HepG2 (cell line): ENCODE data around the gene PHACTR3. TPM values are rescaled to one million over a fixed set of nuclear protein-coding genes. Genes with fewer than 3 reads are reported as not detected.
A peak's percentile ranks its signal among the peaks of the same experiment; 100 is the strongest.

Experiments used
- ATAC-seq: fragments of 200-7000 bp; cut with Tn5 transposase; 3 replicates; pipeline ENCODE4 v1.9.1; 2020; ENCODE audit warnings: mild to moderate bottlenecking, moderate library complexity
- BruUV-seq: library from RNA; stranded (reverse); fragments of 400-500 nt; replicated peaks from 2 replicates; lab custom pipeline; 2021; lab: Mats Ljungman, UMichigan
- CTCF ChIA-PET: fragments of 300-600 bp; formaldehyde crosslinking; extraction: SDS; loops from one replicate; lab custom pipeline; 2021; ENCODE audit warnings: low total read pairs, inconsistent platforms, low intra/inter-chr PET ratio; lab: Yijun Ruan, JAX
- POLR2A ChIA-PET: fragments of 350-600 bp; sonication (Branson Sonifier 250); formaldehyde crosslinking; loops from one replicate; lab custom pipeline; 2020; ENCODE audit warnings: antibody characterized with exemption, inconsistent platforms; lab: Yijun Ruan, JAX
- DNase-seq: peaks from one replicate; pipeline ENCODE4 v3.0.0-alpha.2; 2015; ENCODE audit warnings: low spot score
- FAIRE-seq: peaks from 3 replicates; lab custom pipeline; 2011; peaks lifted over from hg19 to GRCh38; lab: Jason Lieb, UNC
- H2AFZ ChIP-seq: one replicate; pipeline ENCODE4 v1.6.1; 2011; ENCODE audit warnings: low read length, inconsistent platforms
- H3K27ac ChIP-seq: fragments of 300-600 bp; 3 replicates; pipeline ENCODE4 v1.8.0; 2011; ENCODE audit warnings: mixed run types, mild to moderate bottlenecking, mixed read lengths, low read length, inconsistent platforms; ENCODE audit not compliant: insufficient read depth; ENCODE audit errors: extremely low read length
- H3K27me3 ChIP-seq, 2 experiments: fragments of 200-600 bp in 1 of 2; 2 replicates in 1 of 2; 3 replicates in 1 of 2; pipeline versions ENCODE4 v1.6.0 to v1.8.0; 2011; ENCODE audit warnings: low read length in 2 of 2, mild to moderate bottlenecking in 2 of 2, moderate library complexity in 2 of 2, inconsistent platforms in 1 of 2; ENCODE audit not compliant: insufficient read depth in 2 of 2, control insufficient read depth in 1 of 2
- H3K36me3 ChIP-seq, 2 experiments: fragments of 200-600 bp in 1 of 2; replicated peaks in 1 of 2; 2 replicates in 1 of 2; 3 replicates in 1 of 2; pipeline versions ENCODE4 v1.5.1 to v1.8.0; 2011; ENCODE audit warnings: low read length in 2 of 2, inconsistent platforms in 1 of 2; ENCODE audit not compliant: insufficient read depth in 2 of 2, control insufficient read depth in 1 of 2
- H3K4me1 ChIP-seq: 2 replicates; pipeline ENCODE4 v1.5.1; 2012; ENCODE audit warnings: low read length, inconsistent platforms; ENCODE audit not compliant: insufficient read depth
- H3K4me2 ChIP-seq: 2 replicates; pipeline ENCODE4 v1.6.0; 2011; ENCODE audit warnings: low read depth, low read length, inconsistent platforms
- H3K4me3 ChIP-seq, 3 experiments: fragments of 200-600 bp in 1 of 3; sonication (generic), shearing (Covaris generic) in 1 of 3; replicated peaks in 1 of 3; 2 replicates each; pipeline ENCODE4 v1.5.1; 2011 to 2016; ENCODE audit warnings: low read length in 3 of 3, inconsistent platforms in 2 of 3, low read depth in 2 of 3, mild to moderate bottlenecking in 2 of 3, control low read depth in 1 of 3, mixed read lengths in 1 of 3; ENCODE audit not compliant: insufficient read depth in 1 of 3
- H3K79me2 ChIP-seq: one replicate; pipeline ENCODE4 v1.6.1; 2011; ENCODE audit warnings: low read length, inconsistent platforms; ENCODE audit not compliant: insufficient read depth
- H3K9ac ChIP-seq: 2 replicates; pipeline ENCODE4 v1.6.0; 2011; ENCODE audit warnings: mild to moderate bottlenecking, low read depth, low read length, inconsistent platforms; ENCODE audit not compliant: insufficient read depth
- H3K9me3 ChIP-seq: 2 replicates; pipeline ENCODE4 v1.5.1; 2012; ENCODE audit warnings: mild to moderate bottlenecking, low read length
- H4K20me1 ChIP-seq: 2 replicates; pipeline ENCODE4 v1.6.0; 2011; ENCODE audit warnings: inconsistent platforms, mild to moderate bottlenecking, low read length, moderate library complexity; ENCODE audit not compliant: insufficient read depth
- AKAP8 ChIP-seq: sonication (generic); formaldehyde crosslinking; IDR thresholded peaks from 2 replicates; pipeline ENCODE4 v1.5.1; 2020; ENCODE audit warnings: mild to moderate bottlenecking, missing genetic modification reagents
- ASH2L ChIP-seq: fragments of 300-600, 200-600 bp; sonication (generic); IDR thresholded peaks from 2 replicates; pipeline ENCODE4 v1.7.0; 2017; ENCODE audit warnings: low read depth, mild to moderate bottlenecking, moderate library complexity, mixed read lengths, low read length; ENCODE audit not compliant: insufficient read length
- ATF2 ChIP-seq: sonication (generic); formaldehyde crosslinking; IDR thresholded peaks from 2 replicates; pipeline ENCODE4 v1.4.0; 2020; ENCODE audit warnings: missing genetic modification reagents
- ATF7 ChIP-seq, 2 experiments: fragments of 450-650 bp in 1 of 2; sonication (generic) in 1 of 2; formaldehyde crosslinking in 1 of 2; IDR thresholded peaks; 2 replicates each; pipeline versions ENCODE4 v1.4.0 to v1.6.1; 2016 to 2020; ENCODE audit warnings: antibody characterized with exemption in 1 of 2, mild to moderate bottlenecking in 1 of 2, missing genetic modification reagents in 1 of 2
- CEBPB ChIP-seq: IDR thresholded peaks from 2 replicates; pipeline ENCODE4 v1.6.1; 2011; ENCODE audit warnings: low read depth, low read length, improper control_type of control experiment, borderline replicate concordance
- HMGA1 ChIP-seq: sonication (generic); formaldehyde crosslinking; conservative IDR thresholded peaks from 2 replicates; pipeline ENCODE4 v1.4.0; 2020; ENCODE audit warnings: missing genetic modification reagents
- MAFK ChIP-seq, 2 experiments: IDR thresholded peaks in 1 of 2; conservative IDR thresholded peaks in 1 of 2; 2 replicates each; pipeline ENCODE4 v1.6.1; 2011; ENCODE audit warnings: improper control_type of control experiment in 2 of 2, low read length in 2 of 2
- MBNL3 ChIP-seq: fragments of 250-450 bp; sonication (Bioruptor Pico); conservative IDR thresholded peaks from 2 replicates; pipeline ENCODE4 v1.8.0; 2022; ENCODE audit warnings: mild to moderate bottlenecking, inconsistent platforms
- MXD4 ChIP-seq: IDR thresholded peaks from 2 replicates; pipeline ENCODE4 v1.6.1; 2016; ENCODE audit warnings: mild to moderate bottlenecking, missing biosample characterization, missing genetic modification reagents
- NFE2 ChIP-seq: sonication (generic); formaldehyde crosslinking; IDR thresholded peaks from 2 replicates; pipeline ENCODE4 v1.4.0; 2020; ENCODE audit warnings: missing genetic modification reagents
- NFRKB ChIP-seq: fragments of 450-650 bp; IDR thresholded peaks from 2 replicates; pipeline ENCODE4 v1.6.1; 2017
- SOX6 ChIP-seq, 2 experiments: fragments of 450-650 bp in 1 of 2; sonication (generic) in 1 of 2; formaldehyde crosslinking in 1 of 2; IDR thresholded peaks; 2 replicates each; pipeline versions ENCODE4 v1.4.0 to v1.6.1; 2017 to 2020; ENCODE audit warnings: antibody characterized with exemption in 1 of 2, mild to moderate bottlenecking in 1 of 2, missing genetic modification reagents in 1 of 2
- U2AF2 ChIP-seq: fragments of 200-400 bp; formaldehyde crosslinking; IDR thresholded peaks from 2 replicates; pipeline ENCODE4 v1.6.1; 2017; ENCODE audit warnings: low read depth, mild to moderate bottlenecking, low read length
- ZBTB34 ChIP-seq: sonication (generic); formaldehyde crosslinking; IDR thresholded peaks from 2 replicates; pipeline ENCODE4 v1.8.0; 2022; ENCODE audit warnings: mild to moderate bottlenecking, missing genetic modification reagents
- ZNF788 ChIP-seq: sonication (generic); formaldehyde crosslinking; IDR thresholded peaks from 2 replicates; pipeline ENCODE4 v1.5.0; 2020; ENCODE audit warnings: mild to moderate bottlenecking, missing genetic modification reagents, borderline replicate concordance
- ZNF816 ChIP-seq: sonication (generic); formaldehyde crosslinking; IDR thresholded peaks from 2 replicates; pipeline ENCODE4 v1.8.0; 2022; ENCODE audit warnings: missing genetic modification reagents, mild to moderate bottlenecking, borderline replicate concordance
- WGBS: methylation state at CpG from one replicate; pipeline ENCODE4 v1.1.6; 2017; ENCODE audit warnings: low lambda C conversion rate; 5-methylcytosine and 5-hydroxymethylcytosine counted together
- in situ Hi-C: cut with HindIII; loops from 2 replicates; pipeline ENCODE4 v1.10.0; 2017; ENCODE audit warnings: low pct_unique_long_range_greater_than_20kb; ENCODE audit not compliant: extremely low pct_ligation_motif_present
- intact Hi-C: fragments of 100-400 bp; cut with micrococcal nuclease; formaldehyde crosslinking; loops from one replicate; pipeline ENCODE4 v1.10.0; 2022; ENCODE audit not compliant: unreplicated experiment
- polyA plus RNA-seq, 8 experiments: library from polyadenylated mRNA; depleted of rRNA in 3 of 8; stranded (reverse) in 7 of 8; unstranded in 1 of 8; fragments of >200 nt; fragmentation: Illumina TruSeq in 4 of 8; extraction: Trizol in 4 of 8; gene quantifications; 2 replicates each; pipeline versions ENCODE4 v1.2.1 to v1.2.3, GENCODE V29; 2011 to 2016; ENCODE audit warnings: low read depth in 4 of 8, missing spikeins in 1 of 8, mixed read lengths in 1 of 8; ENCODE audit not compliant: insufficient read depth in 1 of 8
- total RNA-seq, 5 experiments: library from RNA; depleted of rRNA; stranded (reverse); fragments of >200 nt; fragmentation: Illumina TruSeq; extraction: Trizol; gene quantifications; 2 replicates each; pipeline ENCODE4 v1.2.3, GENCODE V29; 2016; ENCODE audit warnings: low read depth in 1 of 5

Gene PHACTR3
- total and polyA plus RNA-seq, 2 of the 13 experiments (the other 11 are each of a cell fraction or from before 2014, with no cell fraction given) = not detected

DNA sequence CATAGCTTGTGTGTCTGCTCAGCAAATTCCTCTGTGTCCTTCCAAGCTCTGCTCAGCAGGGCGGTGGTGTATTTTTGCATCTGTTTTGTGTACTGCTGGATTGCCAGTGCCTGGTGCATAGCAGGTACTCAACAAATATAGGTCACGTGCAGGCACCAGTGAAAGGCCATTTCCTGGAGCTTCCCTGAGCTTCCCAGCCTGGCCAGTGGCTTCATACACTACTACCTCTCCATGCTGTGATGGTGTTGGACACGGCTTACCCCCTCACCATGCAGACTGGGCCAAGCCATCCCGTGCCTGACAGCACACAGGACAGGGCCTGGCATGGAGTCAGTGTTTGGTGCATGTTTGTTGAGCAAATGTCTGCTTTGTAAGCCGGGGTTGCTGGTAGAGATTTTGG lies 7.7 kb upstream of the PHACTR3 start:
- no peaks in the 10 kb centered on the region for H3K79me2 ChIP-seq
- 1% methylated on average over 5 of the region's 5 CpGs for WGBS
- no peak for DNase-seq
- peaks cover 5% of the 10 kb centered on the region for H3K4me1 ChIP-seq
- H3K4me3 ChIP-seq = no peak overlapping the region
- TF ChIP-seq ZNF816 (CRISPR knock-in tag) (no peak), ZNF788 (CRISPR knock-in tag) (no peak), HMGA1 (no peak), ASH2L (no peak), U2AF2 (no peak), MBNL3 (CRISPR knock-in tag) (no peak), NFRKB (no peak)
- in situ Hi-C loops (loop anchor here (5.0 kb wide), 1 partner anchor 156 kb away; no protein-coding TSS in a partner anchor), intact Hi-C loops (loop anchor here (10.0 kb wide), 1 partner anchor 258 kb away; no protein-coding TSS in a partner anchor)
- H3K4me2 ChIP-seq = no peak overlapping the region
- peaks cover 2% of the 10 kb centered on the region; the same call in 1 of the 2 replicates for H4K20me1 ChIP-seq
- H3K9ac ChIP-seq = no peak overlapping the region
- ATAC-seq = no peak
- H2AFZ ChIP-seq = no peak overlapping the region
- H3K27me3 ChIP-seq = peaks cover 3% of the 10 kb centered on the region in 2 experiments; a peak in 2 of 5 replicates
- ChIA-PET CTCF (no interaction called here), POLR2A (no interaction called here)
- H3K36me3 ChIP-seq = no peaks in the 10 kb centered on the region
- no peaks in the 10 kb centered on the region for H3K9me3 ChIP-seq
- BruUV-seq = no TSS peak
- H3K27ac ChIP-seq = no peak overlapping the region
- no peak for FAIRE-seq

DNA sequence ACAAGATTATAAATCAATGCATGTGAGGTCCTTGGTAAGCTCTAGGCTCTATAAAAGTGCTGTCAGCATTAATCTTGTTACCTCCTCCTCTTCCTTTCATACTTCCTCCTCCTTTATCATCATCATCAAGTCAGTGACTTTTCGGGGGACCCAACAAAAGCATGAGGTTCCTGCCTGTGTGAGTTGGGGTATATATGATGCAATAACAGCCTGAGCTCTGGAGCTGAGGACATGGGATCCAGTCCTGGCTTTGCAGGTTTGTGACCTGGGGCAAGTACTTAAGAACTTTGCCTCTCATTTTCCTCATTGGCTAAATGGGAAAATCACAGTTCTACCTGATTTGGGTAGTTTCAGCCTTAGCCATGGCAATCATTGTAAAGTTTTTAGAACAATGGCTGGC lies 7.1 kb upstream of the PHACTR3 start:
- POLR2A ChIA-PET = no interaction called here
- in situ Hi-C loops = loop anchor here (5.0 kb wide), 1 partner anchor 155 kb away; no protein-coding TSS in a partner anchor
- TF ChIP-seq NFE2 (CRISPR knock-in tag) (no peak), SOX6 (IDR thresholded peaks at IDR 0.05) (no peak), SOX6 (CRISPR knock-in tag; IDR thresholded peaks at IDR 0.05) (no peak), ATF2 (CRISPR knock-in tag) (no peak), MXD4 (CRISPR knock-in tag) (no peak), ZBTB34 (no peak), ATF7 (IDR thresholded peaks at IDR 0.05) (peak; percentile 70), ATF7 (CRISPR knock-in tag; IDR thresholded peaks at IDR 0.05) (no peak), MAFK (conservative IDR thresholded peaks at IDR 0.05 in 1 of 2, IDR thresholded peaks at IDR 0.05 in 1 of 2; ENCODE audit: low read length in 2 of 2) (peak in 1 of 2 experiments; percentile 56; a peak in 2 of 4 replicates), AKAP8 (no peak), CEBPB (peak; percentile 76)

More for the DNA sequence above, 7.1 kb upstream of the PHACTR3 start:
- H4K20me1 ChIP-seq = peaks cover 2% of the 10 kb centered on the region; the same call in 1 of the 2 replicates
- no peak for FAIRE-seq
- no peaks in the 10 kb centered on the region for H3K9me3 ChIP-seq
- CTCF ChIA-PET = interaction anchor here (2.1 kb wide), 1 partner anchor 154 kb away, joined by 19 read pairs; no protein-coding TSS in a partner anchor
- intact Hi-C loops = loop anchor here (10.0 kb wide), 1 partner anchor 258 kb away; no protein-coding TSS in a partner anchor
- no peak for DNase-seq
- ATAC-seq = no peak
- no peak overlapping the region for H3K4me2 ChIP-seq
- H3K4me3 ChIP-seq = no peak overlapping the region
- no peak overlapping the region for H3K27ac ChIP-seq
- 0% methylated on average over 1 of the region's 1 CpG for WGBS
- peaks cover 3 to 8% of the 10 kb centered on the region in 2 experiments; a peak in 3 of 5 replicates for H3K27me3 ChIP-seq
- peaks cover 5% of the 10 kb centered on the region for H3K4me1 ChIP-seq
- H3K79me2 ChIP-seq = no peaks in the 10 kb centered on the region
- no peak overlapping the region for H2AFZ ChIP-seq
- H3K9ac ChIP-seq = no peak overlapping the region
- no peaks in the 10 kb centered on the region for H3K36me3 ChIP-seq
- BruUV-seq = no TSS peak
